Heart left ventricle (tissue), 16 donors: Measurements from ENCODE around the gene ASAP2. TPM values are rescaled to one million over a fixed set of nuclear protein-coding genes. Genes with fewer than 3 reads are reported as not detected.
A peak's percentile ranks its signal among the peaks of the same experiment; 100 is the strongest.

Experiments used
- ATAC-seq, 4 donors: fragments of 200-7000 bp; cut with Tn5 transposase; one replicate each; pipeline ENCODE4 v1.9.1; 2020 to 2022; ENCODE audit warnings: moderate library complexity in 4 of 4, mild to moderate bottlenecking in 3 of 4, moderate number of reproducible peaks in 1 of 4
- DNase-seq, 5 donors: peaks; one replicate each; pipeline ENCODE4 v3.0.0-alpha.2; 2020
- H3K27ac ChIP-seq, 12 donors: fragments of 200-600 bp; sonication (generic) in 4 of 12; one replicate each; pipeline versions ENCODE4 v1.5.0 to v1.8.0; 2016 to 2022; ENCODE audit warnings: mild to moderate bottlenecking in 2 of 12
- H3K27me3 ChIP-seq, 9 donors: fragments of 200-600 bp; sonication (generic) in 2 of 9; one replicate each; pipeline versions ENCODE4 v1.5.1 to v1.8.0; 2016 to 2022; ENCODE audit warnings: mild to moderate bottlenecking in 3 of 9
- H3K36me3 ChIP-seq, 9 donors: fragments of 200-600 bp; sonication (generic) in 2 of 9; one replicate each; pipeline versions ENCODE4 v1.5.0 to v1.8.0; 2018 to 2022; ENCODE audit warnings: mild to moderate bottlenecking in 2 of 9
- H3K4me1 ChIP-seq, 12 donors: fragments of 200-600 bp; sonication (generic) in 4 of 12; one replicate each; pipeline versions ENCODE4 v1.5.0 to v1.8.0; 2016 to 2022; ENCODE audit warnings: mild to moderate bottlenecking in 3 of 12
- H3K4me3 ChIP-seq, 12 donors: fragments of 200-600 bp; sonication (generic) in 4 of 12; one replicate each; pipeline versions ENCODE4 v1.5.0 to v1.8.0; 2017 to 2022; ENCODE audit warnings: mild to moderate bottlenecking in 9 of 12, moderate library complexity in 4 of 12
- H3K9me3 ChIP-seq, 12 donors: fragments of 200-600 bp; sonication (generic) in 4 of 12; one replicate each; pipeline versions ENCODE4 v1.5.0 to v1.8.0; 2016 to 2022; ENCODE audit warnings: mild to moderate bottlenecking in 1 of 12
- CTCF ChIP-seq, 12 donors: fragments of 200-600 bp; sonication (generic) in 4 of 12; IDR thresholded peaks; one replicate each; pipeline versions ENCODE4 v1.5.0 to v1.8.0; 2018 to 2022; ENCODE audit warnings: antibody characterized with exemption in 12 of 12, mild to moderate bottlenecking in 5 of 12
- POLR2A ChIP-seq, 2 donors: fragments of 450-650 bp; IDR thresholded peaks; one replicate each; pipeline ENCODE4 v1.6.1; 2017; ENCODE audit warnings: antibody characterized with exemption in 2 of 2, mild to moderate bottlenecking in 2 of 2, moderate library complexity in 2 of 2
- WGBS, 4 donors: extraction: QIAGEN DNeasy Blood & Tissue Kit in 2 of 4; methylation state at CpG; one replicate each; pipeline versions ENCODE4 v1.1.5 to v1.1.7; 2013 to 2018; 5-methylcytosine and 5-hydroxymethylcytosine counted together
- intact Hi-C, 10 donors: fragments of 100-400 bp; cut with DNase I; formaldehyde crosslinking; loops; one replicate each; pipeline versions ENCODE4 v1.11.1 to v1.14.2; 2022
- polyA plus RNA-seq, 2 donors: library from polyadenylated mRNA; stranded (reverse); fragments of 200-250 nt; gene quantifications; one replicate each; pipeline ENCODE4 v1.2.3, GENCODE V29; 2013
- total RNA-seq, 9 donors: library from RNA; depleted of rRNA in 2 of 9; stranded (reverse); fragments of >200 nt in 2 of 9; fragmentation: NEBNext Ultra II Directional in 3 of 9; extraction: Animal tissue kit (Norgen Biotek cat#: 25700) in 3 of 9; gene quantifications; one replicate each; pipeline versions ENCODE4 v1.1.0 to v1.2.4, GENCODE V29; 2016 to 2023
- donor health status: ischemic (EF 13 %, LVEDD 7.1; RV severe dilation, severe dysfunction).
- donor health status: healthy with polysubstance abuse.
- donor health status: DM: no; HTN: yes; CAD: no.
- donor health status: DM: no; HTN: no; CAD: no.
- donor health status: ischemic (EF 25% LVEDD 6.9; RV normal size, moderate dysfunction).
- donor health status: ischemic (EF 25% LVEDD 5.7; RV mildly dilated, moderate dysfunction).
- donor health status: healthy.
- donor health status: DM: yes; HTN: yes; CAD: no.
- donor health status: ischemic (EF 35%, LVEDD 5.7; RV mildly dilated, moderate dysfunction).
- donor health status: nonischemic (EF 11% LVEDD 7.7; RV severe dilation, severe dysfunction).
- donor health status: DM: yes; HTN: yes; CAD: no.
- donor health status: PGD.
- donor health status: ischemic (EF 29% LVEDD 5.4; RV normal size, mild dysfunction).
- donor health status: nonischemic (EF 23%, LVEDD 6.1; RV moderate dilation, normal function).

The ASAP2 gene
- total and polyA plus RNA-seq, 11 donors = 6.7 to 17.0 (median 11.9) TPM

GRCh38 chr2:9308186-9308955, 101.8 kb downstream of the ASAP2 start:
- no peaks in the 10 kb centered on the region for H3K36me3 ChIP-seq
- H3K4me1 ChIP-seq = peaks cover 9 to 60% (median 47%) of the 10 kb centered on the region in 12 donors
- no peak overlapping the region for H3K4me3 ChIP-seq
- ATAC-seq (no peak), DNase-seq (no peak)
- peak overlapping the region in 1 of 12 donors; percentile 53 for H3K27ac ChIP-seq
- H3K27me3 ChIP-seq = no peaks in the 10 kb centered on the region
- no peak for TF ChIP-seq POLR2A (IDR thresholded peaks at IDR 0.05)
- no peak for TF ChIP-seq CTCF (IDR thresholded peaks at IDR 0.05)
- WGBS, 4 donors = 86 to 90% (median 87%) methylated on average over 13 to 14 of the region's 14 CpGs
- intact Hi-C loops = no loop called here
- H3K9me3 ChIP-seq = no peaks in the 10 kb centered on the region

DNA sequence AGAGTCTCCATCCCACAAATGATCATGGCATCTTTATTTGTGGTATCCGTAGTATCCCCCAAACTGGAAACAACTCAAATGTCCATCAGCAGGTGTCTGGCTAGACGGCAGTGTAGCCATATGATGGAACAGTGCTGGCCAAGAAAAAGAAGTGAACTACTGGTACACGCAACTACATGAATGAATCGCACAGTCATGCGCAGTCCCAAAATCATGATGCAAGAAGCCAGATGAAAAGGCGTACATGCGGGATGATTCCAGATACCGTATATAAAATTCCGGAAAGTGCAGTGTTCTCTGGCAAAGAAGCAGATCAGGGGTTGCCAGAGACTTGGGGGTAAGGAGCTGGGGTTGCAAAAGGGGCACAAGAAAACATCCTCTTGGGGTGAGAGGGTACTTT, 102.5 kb downstream of the ASAP2 start:
- Histone ChIP-seq H3K36me3 (no peaks in the 10 kb centered on the region), H3K4me3 (no peak overlapping the region), H3K9me3 (no peaks in the 10 kb centered on the region), H3K4me1 (peaks cover 9 to 52% (median 41%) of the 10 kb centered on the region in 12 donors), H3K27ac (peak overlapping the region in 4 of 12 donors; percentile 53 to 88 (median 78)), H3K27me3 (no peaks in the 10 kb centered on the region)
- DNase-seq (no peak), ATAC-seq (no peak)
- 94 to 97% (median 96%) methylated on average over 9 of the region's 9 CpGs for WGBS, 4 donors
- intact Hi-C loops = no loop called here
- no peak for TF ChIP-seq POLR2A (IDR thresholded peaks at IDR 0.05)
- no peak for TF ChIP-seq CTCF (IDR thresholded peaks at IDR 0.05)

DNA sequence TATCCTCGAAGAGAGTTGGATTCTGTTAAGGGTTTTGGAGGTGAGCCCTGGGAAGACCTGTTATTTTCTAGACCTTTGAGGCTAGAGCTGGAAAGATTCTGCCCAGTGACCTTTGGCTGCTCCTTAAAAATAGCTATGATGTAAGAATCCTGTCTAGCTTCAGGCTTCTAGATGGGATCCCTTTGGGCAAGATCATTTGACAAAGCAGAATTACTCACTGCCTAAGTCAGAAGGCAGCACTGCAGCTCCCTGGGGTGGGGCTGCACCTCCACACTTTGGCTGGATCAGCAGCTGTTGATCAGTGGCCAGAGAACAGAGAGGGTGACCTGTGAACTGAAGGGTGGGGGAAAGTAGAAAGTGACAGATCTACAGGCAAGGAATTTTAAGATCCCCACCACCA, 103.8 kb downstream of the ASAP2 start:
- intact Hi-C loops = loop anchor here in 3 of 10 donors (5.0 to 10.0 kb wide), 3 partner anchors 46 to 103 kb away; partner anchors contain the start of gene ASAP2 (in 1 of the 3)
- peaks cover 9 to 52% (median 41%) of the 10 kb centered on the region in 12 donors for H3K4me1 ChIP-seq
- ATAC-seq = peak; percentile 73 to 94 (median 91)

More for the DNA sequence above, 103.8 kb downstream of the ASAP2 start:
- peak overlapping the region; percentile 35 to 88 (median 80) for H3K27ac ChIP-seq
- peak; percentile 60 to 84 (median 71) for DNase-seq
- H3K27me3 ChIP-seq = no peaks in the 10 kb centered on the region
- H3K36me3 ChIP-seq = no peaks in the 10 kb centered on the region
- no peak overlapping the region for H3K4me3 ChIP-seq
- no peaks in the 10 kb centered on the region for H3K9me3 ChIP-seq
- 16 to 36% (median 29%) methylated on average over 1 of the region's 1 CpG for WGBS, 4 donors
- no peak for TF ChIP-seq CTCF (IDR thresholded peaks at IDR 0.05)
- TF ChIP-seq POLR2A (IDR thresholded peaks at IDR 0.05) = no peak
